ENCODE measurements around the gene UMODL1.

UMODL1 gene

DNA sequence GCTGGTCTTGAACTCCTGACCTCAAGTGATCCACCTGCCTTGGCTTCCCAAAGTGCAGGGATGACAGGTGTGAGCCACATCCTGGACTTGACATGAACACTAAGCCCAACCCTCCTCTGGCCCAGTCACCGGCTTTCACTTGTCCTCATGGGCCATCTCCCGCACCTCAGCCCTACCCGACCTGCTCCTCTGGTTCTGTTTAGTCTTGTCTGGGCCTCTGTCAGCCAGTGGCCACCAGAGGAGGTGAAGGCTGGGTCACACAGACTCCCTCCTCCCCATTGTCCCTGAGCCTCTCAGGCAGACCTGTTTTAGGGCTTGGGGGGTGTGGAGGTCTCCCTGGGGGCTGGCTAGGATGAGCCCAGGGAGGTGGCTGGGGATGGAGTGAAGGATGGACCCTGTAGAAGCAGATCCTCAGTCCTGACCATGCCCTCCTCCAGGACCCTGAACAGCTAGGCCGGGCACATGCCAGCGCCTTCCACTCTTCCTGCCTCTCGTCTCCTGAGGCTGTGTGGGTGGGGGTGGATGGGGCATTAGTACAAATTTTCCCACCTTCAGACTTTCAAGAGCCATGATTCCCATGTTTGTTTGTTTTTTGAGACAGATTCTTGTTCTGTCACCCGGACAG, 26.1 kb upstream of the UMODL1 start:
- DNase-seq (ENCODE audit: insufficient read length, low spot score) (no peak), FAIRE-seq (no peak)
- TF ChIP-seq SPI1 (IDR thresholded peaks at IDR 0.05; ENCODE audit: low read depth, low read length) (no peak), POU2F2 (IDR thresholded peaks at IDR 0.05; ENCODE audit: low read depth, low read length) (no peak)

DNA sequence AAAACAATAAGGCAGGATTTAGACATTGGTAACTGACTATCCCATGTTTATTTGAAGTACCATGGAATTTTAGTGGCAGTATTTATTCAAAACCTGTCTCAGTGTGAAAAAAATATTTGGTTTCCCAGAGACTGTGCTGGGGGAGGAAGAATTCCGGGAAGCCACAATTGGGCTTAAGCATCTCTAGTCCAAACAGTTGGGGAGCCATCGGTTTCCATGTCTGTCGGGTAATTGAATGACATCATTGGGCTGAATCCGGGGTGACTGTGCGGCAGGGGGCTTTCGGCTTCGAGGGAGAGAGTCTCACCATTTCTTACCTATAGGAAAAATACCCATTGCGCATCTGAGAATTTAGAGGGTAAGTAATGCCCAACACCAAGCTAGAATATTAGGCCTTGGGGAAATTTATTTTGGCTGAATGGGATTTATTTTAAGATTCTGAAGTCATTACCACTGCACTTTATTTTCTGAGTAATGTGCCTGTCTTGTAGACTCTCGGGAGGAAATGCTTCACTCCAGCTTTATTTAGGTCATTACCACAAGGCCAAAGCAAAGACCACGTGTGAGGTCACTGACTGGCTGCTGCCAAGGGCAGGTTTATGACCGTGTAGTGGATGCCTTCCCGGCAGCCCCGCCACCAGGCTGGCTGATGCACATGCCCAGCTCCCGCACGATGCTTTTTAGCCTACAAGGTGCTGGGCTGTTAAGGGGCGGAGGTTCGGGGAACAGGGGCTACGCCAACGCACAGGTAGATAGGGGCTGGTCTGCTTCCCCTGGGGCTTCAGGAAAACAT, 23.1 kb upstream of the UMODL1 start:
- no peak for FAIRE-seq

DNA sequence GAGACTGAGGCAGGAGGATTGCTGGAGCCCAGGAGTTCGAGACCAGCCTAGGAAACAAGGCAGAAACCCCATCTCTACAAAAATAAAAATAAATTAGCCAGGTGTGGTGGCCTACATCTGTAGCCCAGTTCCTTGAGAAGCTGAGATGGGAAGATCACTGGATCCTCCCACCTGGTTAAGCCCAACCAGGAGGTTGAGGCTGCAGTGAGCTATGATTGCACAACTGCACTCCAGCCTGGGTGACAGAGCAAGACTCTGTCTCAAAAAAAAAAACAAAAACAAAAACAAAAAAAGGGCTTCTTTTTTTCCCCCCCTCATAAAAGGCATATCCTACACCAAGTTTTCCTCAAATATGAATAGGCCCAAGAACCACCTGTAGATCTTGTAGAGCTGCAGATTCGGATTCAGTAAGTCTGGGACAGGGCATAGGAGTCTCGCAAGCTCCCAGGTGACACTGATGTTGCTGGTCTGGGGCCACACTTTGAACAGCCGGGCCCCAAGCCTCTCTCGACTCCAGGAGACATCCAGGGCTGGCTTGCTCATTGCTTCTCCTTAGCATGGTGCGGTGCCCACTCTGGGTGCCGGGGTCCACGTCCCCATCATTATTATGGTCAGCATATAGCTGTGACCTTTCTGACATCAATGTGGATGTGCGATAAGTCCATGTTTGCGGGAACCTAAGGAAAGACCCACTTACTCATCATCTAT, 22.1 kb upstream of the UMODL1 start:
- DNase-seq (ENCODE audit: insufficient read length, low spot score) (no peak), FAIRE-seq (no peak)
- no peak for TF ChIP-seq PAX5 (IDR thresholded peaks at IDR 0.05; ENCODE audit: insufficient read depth, low read length, severe bottlenecking)
- no peak for TF ChIP-seq POU2F2 (IDR thresholded peaks at IDR 0.05; ENCODE audit: low read depth, low read length)
- no peak for TF ChIP-seq TAF1 (IDR thresholded peaks at IDR 0.05; ENCODE audit: low read depth, low read length)
- no peak for TF ChIP-seq SPI1 (IDR thresholded peaks at IDR 0.05; ENCODE audit: low read depth, low read length)
- no peak for TF ChIP-seq POLR2AphosphoS5 (IDR thresholded peaks at IDR 0.05; ENCODE audit: low read depth, low read length)
- no peak for TF ChIP-seq POLR2A (IDR thresholded peaks at IDR 0.05; ENCODE audit: low read depth, low read length)

More for the DNA sequence above, 23.1 kb upstream of the UMODL1 start:
- TF ChIP-seq SPI1 (IDR thresholded peaks at IDR 0.05; ENCODE audit: low read depth, low read length): no peak
- TF ChIP-seq POLR2AphosphoS5 (IDR thresholded peaks at IDR 0.05; ENCODE audit: low read depth, low read length): no peak
- no peak for DNase-seq (ENCODE audit: insufficient read length, low spot score)

DNA sequence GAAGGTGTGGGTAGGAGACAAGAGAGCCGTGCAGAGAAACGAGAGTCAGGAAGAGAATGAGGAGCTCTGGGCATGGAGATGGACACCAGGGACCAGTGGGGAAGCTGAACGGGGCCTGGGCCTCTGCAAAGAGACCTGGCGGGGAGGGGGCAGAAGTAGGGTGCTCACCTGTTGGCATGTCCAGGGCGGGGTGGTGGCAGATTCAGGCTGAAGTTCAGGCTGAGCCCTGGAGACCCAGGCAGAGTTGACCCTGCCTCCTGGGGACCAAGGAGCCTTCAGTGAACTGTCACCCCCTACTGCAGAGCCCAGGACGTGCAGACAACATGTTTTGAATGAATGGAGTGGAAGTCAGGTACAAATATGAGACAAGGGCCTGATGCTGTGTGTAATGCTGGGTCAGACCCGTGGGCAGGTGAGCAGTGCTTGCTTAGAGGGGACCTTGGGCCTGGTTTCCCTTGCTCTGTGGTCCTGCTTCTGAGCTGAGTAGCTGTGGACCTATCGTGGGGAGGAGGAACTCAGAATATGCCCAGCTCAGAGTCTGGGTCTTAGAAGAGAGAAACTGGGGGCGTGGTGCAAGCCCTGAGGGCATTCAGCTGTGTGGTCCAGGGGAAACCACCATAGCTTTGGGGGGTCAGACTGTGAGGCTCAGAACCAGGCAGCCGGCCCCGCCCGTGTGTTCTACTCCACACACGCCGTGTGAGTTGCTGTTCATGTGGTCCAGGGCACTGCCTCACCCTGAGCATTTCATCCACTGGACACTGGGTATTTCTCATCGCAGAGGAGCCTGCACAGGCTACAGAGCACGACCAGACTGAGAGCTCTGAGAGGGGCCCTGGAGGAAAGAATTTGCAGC, 21.3 kb upstream of the UMODL1 start:
- no peak for FAIRE-seq
- TF ChIP-seq SPI1 (IDR thresholded peaks at IDR 0.05; ENCODE audit: low read depth, low read length) (no peak), POLR2A (IDR thresholded peaks at IDR 0.05; ENCODE audit: low read depth, low read length) (no peak), POLR2AphosphoS5 (IDR thresholded peaks at IDR 0.05; ENCODE audit: low read depth, low read length) (no peak), PAX5 (IDR thresholded peaks at IDR 0.05; ENCODE audit: insufficient read depth, low read length, severe bottlenecking) (no peak), POU2F2 (IDR thresholded peaks at IDR 0.05; ENCODE audit: low read depth, low read length) (no peak), TAF1 (IDR thresholded peaks at IDR 0.05; ENCODE audit: low read depth, low read length) (no peak)
- no peak for DNase-seq (ENCODE audit: insufficient read length, low spot score)

DNA sequence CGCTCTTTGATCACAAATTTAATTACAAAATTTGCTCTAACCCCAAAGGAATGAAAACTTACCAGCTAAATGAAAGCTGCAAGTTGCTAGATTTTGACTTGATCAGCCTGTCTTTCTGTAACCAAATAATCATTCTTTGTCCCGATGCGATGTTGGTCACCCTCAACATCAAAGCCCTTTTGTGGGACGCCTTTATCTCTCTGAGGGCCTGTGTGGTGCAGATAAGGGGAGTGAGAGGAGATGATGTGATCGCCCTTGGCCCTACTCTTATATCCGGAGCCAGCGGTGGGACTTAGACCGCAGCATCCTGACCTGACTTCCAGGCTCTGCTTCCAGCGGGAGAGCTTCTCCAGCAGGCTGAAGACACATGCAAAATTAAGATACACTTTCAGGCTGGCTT, 19.3 kb upstream of the UMODL1 start:
- FAIRE-seq (no peak), DNase-seq (ENCODE audit: insufficient read length, low spot score) (no peak)
- no peak for TF ChIP-seq SPI1 (IDR thresholded peaks at IDR 0.05; ENCODE audit: low read depth, low read length)
- no peak for TF ChIP-seq POLR2AphosphoS5 (IDR thresholded peaks at IDR 0.05; ENCODE audit: low read depth, low read length)
- TF ChIP-seq POU2F2 (IDR thresholded peaks at IDR 0.05; ENCODE audit: low read depth, low read length): no peak
- no peak for TF ChIP-seq PAX5 (IDR thresholded peaks at IDR 0.05; ENCODE audit: insufficient read depth, low read length, severe bottlenecking)
- TF ChIP-seq TAF1 (IDR thresholded peaks at IDR 0.05; ENCODE audit: low read depth, low read length): no peak
- no peak for TF ChIP-seq POLR2A (IDR thresholded peaks at IDR 0.05; ENCODE audit: low read depth, low read length)

DNA sequence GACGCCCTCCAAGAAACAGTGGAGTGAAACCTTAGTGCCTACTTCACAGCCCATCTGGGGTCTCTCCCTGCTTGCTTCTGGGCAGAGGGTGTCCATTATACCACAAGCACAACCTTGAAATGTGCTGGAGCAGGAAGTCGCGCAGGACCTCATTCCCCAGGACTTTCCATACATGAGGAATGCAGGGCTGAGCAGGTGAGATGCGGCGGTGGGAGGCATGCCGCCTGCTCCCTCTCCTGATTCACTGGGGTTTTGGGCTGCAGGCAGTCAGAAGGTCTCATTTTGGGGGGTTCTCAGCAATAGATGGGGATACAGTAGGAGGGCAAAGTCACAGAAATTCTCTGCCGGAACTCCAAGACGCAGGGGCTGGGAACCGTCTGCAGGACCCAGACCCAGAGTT, 15.7 kb upstream of the UMODL1 start:
- no peak for FAIRE-seq

DNA sequence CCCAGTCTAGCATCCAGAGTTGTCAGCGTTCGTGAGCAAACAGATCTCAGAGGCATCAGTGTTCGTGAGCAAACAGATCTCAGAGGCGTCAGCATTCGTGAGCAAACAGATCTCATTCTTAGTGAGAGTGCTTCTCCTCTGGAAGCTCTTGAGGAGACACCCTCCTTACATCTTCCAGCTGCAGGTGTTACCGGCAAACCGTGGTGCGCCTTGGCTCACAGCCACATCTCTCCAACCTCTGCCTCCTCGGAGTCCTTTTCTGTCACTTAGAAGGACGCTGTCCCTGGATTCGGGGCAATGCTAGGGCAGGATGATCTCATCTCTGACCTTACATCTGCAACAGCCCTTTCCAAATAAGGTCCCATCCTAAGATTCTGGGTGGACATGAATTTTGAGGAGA, 14.6 kb upstream of the UMODL1 start:
- FAIRE-seq (no peak), DNase-seq (ENCODE audit: insufficient read length, low spot score) (no peak)
- no peak for TF ChIP-seq POLR2A (IDR thresholded peaks at IDR 0.05; ENCODE audit: low read depth, low read length)
- TF ChIP-seq SPI1 (IDR thresholded peaks at IDR 0.05; ENCODE audit: low read depth, low read length): no peak
- no peak for TF ChIP-seq POLR2AphosphoS5 (IDR thresholded peaks at IDR 0.05; ENCODE audit: low read depth, low read length)
- TF ChIP-seq POU2F2 (IDR thresholded peaks at IDR 0.05; ENCODE audit: low read depth, low read length): no peak
- TF ChIP-seq TAF1 (IDR thresholded peaks at IDR 0.05; ENCODE audit: low read depth, low read length): no peak
- TF ChIP-seq PAX5 (IDR thresholded peaks at IDR 0.05; ENCODE audit: insufficient read depth, low read length, severe bottlenecking): no peak

More for the DNA sequence above, 15.7 kb upstream of the UMODL1 start:
- TF ChIP-seq POLR2AphosphoS5 (IDR thresholded peaks at IDR 0.05; ENCODE audit: low read depth, low read length) (no peak), POU2F2 (IDR thresholded peaks at IDR 0.05; ENCODE audit: low read depth, low read length) (no peak), POLR2A (IDR thresholded peaks at IDR 0.05; ENCODE audit: low read depth, low read length) (no peak), TAF1 (IDR thresholded peaks at IDR 0.05; ENCODE audit: low read depth, low read length) (no peak), SPI1 (IDR thresholded peaks at IDR 0.05; ENCODE audit: low read depth, low read length) (no peak)
- no peak for DNase-seq (ENCODE audit: insufficient read length, low spot score)

DNA sequence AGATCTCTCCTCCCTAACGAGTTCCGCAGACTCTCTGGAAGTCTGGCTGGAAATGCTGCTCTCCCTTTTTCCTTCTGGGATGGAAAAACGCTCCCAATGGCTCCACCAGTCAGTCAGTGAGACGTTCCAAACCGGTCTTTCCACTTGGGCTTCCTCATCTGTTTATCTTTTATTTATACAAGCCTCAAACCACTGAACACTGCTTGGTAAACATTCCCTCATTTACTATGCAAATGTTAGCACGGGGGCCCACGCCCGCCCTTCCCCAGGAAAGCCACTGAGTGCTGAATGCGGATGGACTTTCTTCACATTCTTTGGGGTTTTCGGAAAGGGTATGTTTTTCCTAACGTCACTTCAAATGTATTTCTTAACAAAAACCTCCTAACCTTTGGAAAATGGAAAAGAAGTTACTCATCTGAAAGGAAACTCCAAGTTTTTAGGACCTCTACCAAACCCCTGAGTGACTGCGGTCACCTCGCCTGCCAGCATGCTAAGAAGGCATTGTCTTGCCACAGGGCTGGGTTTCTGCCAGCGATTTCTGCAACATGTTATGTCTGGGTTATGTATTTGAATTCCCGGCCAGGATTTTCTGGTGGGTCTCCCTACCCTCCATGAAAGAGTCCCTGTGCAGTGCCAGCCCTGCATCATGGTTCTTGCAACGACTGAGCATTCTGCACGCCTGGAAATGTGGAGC, 14.0 kb upstream of the UMODL1 start:
- FAIRE-seq (no peak), DNase-seq (ENCODE audit: insufficient read length, low spot score) (no peak)
- no peak for TF ChIP-seq POU2F2 (IDR thresholded peaks at IDR 0.05; ENCODE audit: low read depth, low read length)
- no peak for TF ChIP-seq SPI1 (IDR thresholded peaks at IDR 0.05; ENCODE audit: low read depth, low read length)
- TF ChIP-seq POLR2AphosphoS5 (IDR thresholded peaks at IDR 0.05; ENCODE audit: low read depth, low read length): no peak
- TF ChIP-seq TAF1 (IDR thresholded peaks at IDR 0.05; ENCODE audit: low read depth, low read length): no peak
- no peak for TF ChIP-seq PAX5 (IDR thresholded peaks at IDR 0.05; ENCODE audit: insufficient read depth, low read length, severe bottlenecking)
- no peak for TF ChIP-seq POLR2A (IDR thresholded peaks at IDR 0.05; ENCODE audit: low read depth, low read length)
